Ramos (cell line): ENCODE data around the gene MKS1.

ENCODE experiments used
- in situ Hi-C: fragments of 300-500 bp; cut with MboI; formaldehyde crosslinking; loops from one replicate; pipeline ENCODE4 v1.14.3; 2022; ENCODE audit warnings: low sequenced_read_pairs; ENCODE audit not compliant: unreplicated experiment

MKS1 gene

DNA sequence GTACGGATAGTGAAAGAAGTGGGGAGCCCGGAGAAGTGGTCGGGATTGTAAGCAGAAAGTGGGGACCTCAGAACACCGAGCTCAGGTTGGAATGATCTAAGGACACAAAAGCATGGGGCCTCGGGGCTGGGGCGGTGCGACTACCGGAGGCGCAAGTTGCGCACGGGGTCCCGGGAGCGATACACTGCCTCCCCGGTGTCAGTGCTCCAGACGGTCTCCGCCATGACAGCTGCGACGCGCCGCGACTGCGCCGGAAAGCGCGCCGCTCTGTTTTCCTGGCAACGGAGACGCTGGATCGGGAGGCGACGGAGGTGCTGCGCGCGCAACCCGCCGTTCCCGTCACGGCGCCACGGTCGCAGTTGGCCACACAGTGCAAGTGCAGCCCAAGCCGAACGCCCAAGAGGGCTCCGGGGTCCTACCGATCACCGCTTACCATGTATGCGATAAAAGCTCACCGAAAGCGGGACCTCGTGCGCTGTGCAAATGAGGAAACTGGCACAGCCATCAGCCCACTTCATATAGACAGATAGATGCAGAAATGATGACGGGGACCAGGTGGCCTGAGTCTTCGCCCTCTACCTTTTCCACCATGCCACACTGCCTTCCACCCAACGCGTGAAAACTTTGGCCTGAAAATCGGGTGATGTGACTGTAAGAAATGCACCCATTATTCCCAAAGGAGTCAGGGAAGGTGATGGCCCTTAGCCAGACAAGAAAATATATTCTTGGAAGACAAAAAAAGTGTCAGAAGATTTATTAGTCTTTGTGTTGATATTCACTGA lies at the start of gene MKS1:
Gene MKS1 (minus strand): TSS at position 249 of the 782 bp plus-strand sequence. CDS start 25 bp downstream, at position 224.
- in situ Hi-C loops = no loop called here

DNA sequence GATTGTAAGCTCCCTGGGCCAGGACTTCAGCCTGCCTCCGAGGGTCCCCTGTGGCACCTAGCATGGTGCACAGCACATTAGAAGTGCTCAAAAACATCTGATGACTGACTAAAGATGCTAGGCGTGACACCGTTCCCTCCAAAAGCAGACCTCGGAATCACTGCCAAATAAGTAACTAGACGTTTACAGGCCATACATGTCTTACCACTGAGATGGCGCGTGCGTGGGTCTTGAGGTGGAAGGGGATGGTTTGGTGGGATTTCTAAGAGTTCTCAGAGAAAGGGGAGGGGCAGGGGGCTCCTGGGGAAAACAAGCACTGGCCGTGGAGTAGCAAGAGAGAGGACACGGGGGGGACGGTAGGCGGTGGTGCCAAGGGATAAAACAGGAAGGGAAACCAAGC lies 49.3 kb upstream of the MKS1 start:
- in situ Hi-C loops = no loop called here

DNA sequence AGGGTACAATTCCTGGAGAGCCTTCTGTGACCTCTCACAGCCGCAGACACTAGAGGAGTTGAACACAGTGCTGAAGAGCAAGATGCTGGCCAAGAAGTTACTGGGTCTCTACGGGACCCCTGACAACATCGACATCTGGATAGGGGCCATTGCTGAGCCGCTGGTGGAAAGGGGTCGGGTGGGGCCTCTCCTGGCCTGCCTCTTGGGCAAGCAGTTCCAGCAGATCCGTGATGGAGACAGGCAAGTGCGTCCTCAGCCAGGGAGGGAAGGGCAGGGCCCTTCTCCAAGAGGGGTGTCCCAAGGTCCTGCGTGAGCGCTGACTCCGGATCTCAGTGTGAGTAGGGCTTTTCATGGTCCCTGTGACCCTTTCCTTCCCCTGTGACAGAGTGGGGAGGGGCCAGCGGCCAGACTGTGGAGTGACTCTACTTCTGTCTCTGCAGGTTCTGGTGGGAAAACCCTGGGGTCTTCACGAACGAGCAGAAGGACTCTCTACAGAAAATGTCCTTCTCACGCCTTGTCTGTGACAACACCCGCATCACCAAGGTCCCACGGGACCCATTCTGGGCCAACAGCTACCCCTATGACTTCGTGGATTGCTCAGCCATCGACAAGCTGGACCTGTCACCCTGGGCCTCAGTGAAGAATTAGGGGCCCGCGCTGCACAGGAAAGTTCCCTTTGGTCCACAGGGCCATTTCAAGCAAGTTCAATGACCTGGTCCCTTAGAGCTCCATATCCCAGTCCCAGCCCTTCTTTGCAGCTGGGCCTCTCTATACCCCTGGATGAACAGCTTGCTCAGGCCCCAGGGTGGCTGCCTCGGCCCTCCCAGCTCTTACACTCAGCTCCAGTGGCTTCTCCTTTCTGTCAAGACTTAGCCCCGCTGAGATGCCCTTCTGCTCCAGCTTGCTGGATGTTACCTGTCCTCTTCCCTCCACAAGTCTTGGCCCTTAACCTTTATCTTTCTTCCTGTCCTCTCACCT lies 48.6 kb upstream of the MKS1 start:
- in situ Hi-C loops = no loop called here

DNA sequence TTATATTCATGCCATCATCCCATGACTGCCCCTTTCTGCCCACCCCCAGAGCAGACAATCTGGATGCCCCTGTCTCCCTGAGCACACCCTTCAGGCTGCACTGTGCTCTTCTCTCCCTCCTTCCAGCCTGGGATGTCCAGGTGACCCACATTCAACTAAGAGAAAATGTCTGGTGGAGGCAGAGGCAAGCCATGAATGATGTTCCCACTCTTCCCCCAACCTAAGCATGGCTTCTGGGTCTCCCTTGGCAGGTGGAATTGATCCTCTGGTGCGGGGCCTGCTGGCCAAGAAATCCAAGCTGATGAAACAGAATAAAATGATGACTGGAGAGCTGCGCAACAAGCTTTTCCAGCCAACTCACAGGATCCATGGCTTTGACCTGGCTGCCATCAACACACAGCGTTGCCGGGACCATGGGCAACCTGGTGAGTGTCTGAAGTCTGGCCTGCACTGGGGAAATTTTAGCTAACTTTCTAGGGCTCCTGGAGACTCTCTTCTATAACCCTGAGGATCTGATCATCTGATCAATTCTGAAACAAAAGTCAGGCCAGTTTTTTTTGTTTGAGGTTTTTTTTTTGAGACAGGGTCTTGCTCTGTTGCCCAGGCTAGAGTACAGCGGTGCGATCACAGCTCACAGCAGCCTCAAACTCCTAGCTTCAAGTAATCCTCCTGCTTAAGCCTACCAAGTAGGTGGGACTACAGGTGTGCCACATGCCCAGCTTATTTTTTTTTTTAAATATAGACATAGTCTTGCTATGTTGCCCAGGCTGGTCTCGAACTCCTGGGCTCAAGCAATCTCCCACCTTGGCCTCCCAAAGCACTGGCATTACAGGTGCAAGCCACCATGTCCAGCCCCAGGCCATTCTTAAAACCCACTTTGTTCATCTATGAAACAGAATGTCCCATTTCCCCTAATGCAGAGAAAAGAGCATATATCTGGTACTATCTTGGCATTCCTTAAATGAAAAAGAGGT lies 47.1 kb upstream of the MKS1 start:
- in situ Hi-C loops = no loop called here

DNA sequence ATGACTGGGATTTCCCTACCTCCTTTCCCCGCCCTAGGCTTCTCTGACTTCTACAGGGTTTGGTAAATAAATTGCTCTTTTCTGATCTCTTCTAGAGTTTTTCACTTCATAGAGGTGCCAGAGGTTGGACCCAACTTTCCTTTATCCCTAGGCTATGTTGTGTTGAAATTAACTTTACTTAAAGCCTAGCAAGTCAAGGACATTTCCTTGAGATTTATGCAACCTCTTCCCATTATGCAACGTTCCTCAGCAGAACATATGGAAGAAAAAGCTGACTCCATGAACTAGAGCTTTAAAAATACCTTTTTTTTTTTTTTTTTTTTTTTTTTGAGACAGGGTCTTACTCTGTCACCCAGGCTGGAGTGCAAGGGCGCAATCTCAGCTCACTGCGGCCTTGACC lies 46.2 kb upstream of the MKS1 start:
- in situ Hi-C loops = no loop called here

DNA sequence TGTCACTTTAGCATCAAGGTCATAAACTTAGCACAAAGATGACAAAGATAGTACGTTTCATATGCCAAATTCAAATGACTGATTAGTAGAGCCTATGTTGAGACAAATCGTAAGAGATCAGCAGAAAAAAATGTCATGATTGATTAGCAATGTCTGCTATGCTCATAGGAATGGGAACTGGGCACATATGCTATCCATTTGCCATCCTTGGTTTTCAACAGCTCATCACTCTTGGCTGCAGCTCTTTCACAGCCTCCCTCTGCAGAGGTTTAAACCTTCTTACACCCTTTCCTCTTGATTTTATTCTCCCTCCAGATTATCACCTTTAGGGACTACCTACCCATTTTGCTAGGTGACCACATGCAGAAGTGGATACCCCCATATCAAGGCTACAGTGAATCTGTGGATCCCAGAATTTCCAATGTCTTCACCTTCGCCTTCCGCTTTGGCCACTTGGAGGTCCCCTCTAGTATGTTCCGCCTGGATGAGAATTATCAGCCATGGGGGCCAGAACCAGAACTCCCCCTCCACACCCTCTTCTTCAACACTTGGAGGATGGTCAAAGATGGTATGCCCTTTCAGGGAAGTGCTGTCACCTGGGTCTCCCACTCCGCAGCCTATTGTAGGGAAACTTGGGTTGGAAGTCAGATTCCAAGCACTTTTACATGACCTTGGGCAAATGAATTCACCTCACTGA lies 45.5 kb upstream of the MKS1 start:
- in situ Hi-C loops = no loop called here

DNA sequence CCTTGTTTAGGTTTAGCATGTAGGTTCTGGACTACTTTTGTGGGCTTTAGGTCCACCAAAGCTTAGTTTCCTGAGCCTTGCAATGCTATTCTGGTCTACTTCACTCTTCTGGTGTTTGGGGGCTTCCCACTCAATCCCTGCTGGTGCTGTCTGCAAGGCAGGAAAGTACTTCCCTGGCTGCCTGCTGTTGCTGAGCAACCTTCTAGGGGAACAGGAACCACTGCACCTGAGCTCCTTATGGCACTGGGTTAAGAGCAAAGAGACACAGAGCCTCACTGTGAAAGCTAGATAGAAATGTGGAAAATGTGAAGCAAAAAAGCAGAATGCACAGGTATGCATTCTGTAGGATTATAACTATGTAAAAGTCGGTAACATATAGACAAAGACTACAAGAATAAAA lies 44.7 kb upstream of the MKS1 start:
- in situ Hi-C loops = no loop called here

DNA sequence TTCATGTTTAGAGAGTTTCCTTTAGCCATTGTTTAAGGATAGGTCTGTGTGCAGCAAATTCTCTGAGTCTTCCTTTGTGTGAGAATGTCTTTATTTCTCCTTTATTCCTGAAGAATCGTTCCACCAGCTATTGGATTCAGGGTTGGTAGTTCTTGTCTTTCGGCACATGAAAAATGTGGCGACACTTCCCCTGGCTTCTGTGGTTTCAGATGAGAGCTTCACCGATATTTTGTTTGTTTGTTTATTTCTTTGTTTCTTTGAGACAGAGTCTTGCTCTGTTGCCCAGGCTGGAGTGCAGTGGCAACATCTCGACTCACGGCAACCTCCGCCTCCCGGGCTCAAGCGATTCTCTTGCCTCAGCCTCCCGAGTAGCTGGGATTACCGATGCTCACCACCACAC lies 43.1 kb upstream of the MKS1 start:
- in situ Hi-C loops = no loop called here

DNA sequence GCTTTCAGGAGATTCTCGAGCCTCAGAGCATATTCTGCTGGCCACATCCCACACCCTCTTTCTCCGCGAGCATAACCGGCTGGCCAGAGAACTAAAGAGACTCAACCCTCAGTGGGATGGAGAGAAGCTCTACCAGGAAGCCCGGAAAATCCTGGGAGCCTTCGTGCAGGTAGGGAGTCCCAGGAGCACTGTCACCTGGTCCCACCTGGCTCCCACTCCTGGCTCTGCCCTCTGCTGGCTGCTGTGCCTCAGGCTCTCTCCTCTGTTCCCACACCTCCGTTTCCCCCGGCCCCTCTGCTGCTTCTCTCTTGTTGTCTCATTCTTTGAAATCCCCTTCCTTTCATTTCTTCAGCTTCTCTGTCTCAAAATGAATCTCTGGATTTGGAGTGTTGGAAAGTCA lies 35.7 kb upstream of the MKS1 start:
- in situ Hi-C loops = no loop called here

DNA sequence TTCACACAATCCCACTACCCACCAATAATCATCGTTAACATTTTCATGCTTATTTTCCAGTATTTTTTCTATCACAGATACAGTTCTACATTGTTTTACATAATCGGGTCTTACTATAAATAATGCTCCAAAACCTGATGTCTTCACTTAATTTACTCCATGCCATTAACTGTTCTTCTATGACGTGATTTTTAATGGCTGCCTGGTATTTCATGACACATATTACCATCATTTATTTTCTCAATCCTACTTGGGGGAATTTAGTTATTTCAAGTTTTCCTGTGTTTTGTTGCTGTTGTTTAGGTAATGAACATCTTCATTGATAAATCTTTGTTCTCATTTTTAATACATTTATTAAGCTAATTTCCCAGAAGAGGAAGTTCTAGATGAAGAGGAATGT lies 34.0 kb upstream of the MKS1 start:
- in situ Hi-C loops = no loop called here

DNA sequence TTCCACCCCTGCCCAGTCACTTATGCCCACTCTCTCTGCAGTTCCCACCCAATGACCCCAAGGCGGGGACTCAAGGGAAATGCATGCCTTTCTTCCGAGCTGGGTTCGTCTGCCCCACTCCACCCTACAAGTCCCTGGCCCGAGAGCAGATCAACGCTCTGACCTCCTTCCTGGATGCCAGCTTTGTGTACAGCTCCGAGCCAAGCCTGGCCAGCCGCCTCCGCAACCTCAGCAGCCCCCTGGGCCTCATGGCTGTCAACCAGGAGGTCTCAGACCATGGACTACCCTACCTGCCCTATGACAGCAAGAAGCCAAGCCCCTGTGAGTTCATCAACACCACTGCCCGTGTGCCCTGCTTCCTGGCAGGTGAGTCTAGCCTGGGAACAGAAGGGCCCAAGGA lies 33.1 kb upstream of the MKS1 start:
- in situ Hi-C loops = no loop called here

DNA sequence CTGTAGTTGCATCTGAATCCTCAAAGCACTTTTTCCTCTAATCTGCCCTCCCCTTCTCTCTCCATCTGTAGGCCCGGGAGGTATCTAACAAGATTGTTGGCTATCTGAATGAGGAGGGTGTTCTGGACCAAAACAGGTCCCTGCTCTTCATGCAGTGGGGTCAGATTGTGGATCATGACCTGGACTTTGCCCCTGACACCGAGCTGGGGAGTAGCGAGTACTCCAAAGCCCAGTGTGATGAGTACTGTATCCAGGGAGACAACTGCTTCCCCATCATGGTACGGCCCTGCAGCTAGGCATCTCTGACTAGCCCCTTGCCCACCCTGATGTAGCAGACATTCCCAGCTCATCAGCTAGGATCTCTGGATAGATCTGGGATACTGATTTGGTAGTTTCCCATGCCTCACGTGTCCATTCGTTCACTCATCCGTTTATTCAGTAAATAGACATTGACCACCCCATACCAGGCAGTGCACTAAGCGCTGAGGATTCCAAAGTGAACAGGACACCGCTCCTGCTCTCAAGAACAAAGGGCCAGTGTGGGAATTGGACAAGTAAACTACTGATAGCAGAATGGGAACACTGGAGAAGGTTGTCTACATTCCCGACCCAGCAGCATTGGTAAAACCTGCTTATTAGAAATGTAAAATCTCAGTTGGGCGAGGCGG lies 31.4 kb upstream of the MKS1 start:
- in situ Hi-C loops = no loop called here

DNA sequence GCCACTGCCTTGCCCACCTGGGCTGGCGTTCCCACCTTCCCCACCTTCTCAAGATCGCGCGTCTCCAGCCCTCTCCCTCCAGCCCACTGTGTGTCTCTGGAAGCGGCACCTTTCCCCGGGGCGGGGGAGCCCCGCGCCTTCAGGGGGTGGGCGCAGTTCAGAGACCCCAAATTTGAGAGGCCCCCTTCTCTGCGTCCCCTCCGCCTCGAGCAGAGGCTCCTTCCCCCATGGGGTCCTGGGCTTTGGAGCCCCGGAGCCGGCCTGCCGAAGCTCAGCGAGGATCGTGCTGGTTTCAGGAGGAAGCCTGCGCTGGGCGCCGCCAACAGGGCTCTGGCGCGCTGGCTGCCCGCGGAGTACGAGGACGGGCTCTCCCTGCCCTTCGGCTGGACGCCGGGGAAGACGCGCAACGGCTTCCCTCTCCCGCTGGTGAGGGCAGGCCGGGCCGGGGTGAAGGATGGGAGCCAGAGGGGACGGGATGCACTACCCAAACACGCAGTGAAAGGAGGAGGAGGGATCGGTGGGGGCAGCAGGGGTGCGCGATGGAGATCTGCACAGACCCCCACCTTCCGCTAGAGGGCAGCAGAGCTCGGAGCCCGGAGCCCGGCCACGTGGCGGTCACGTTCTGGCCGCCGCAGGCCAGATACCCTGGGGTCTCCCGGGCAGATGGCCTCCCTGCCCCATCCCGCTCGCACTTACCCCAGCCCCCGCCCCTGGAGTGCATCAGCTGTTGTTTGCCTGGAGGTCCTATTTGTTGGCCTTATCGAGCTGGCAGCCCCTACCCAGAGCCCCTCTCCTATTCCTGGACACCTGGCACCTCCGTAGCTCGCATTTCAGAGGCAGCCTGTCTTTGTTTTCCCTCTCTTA lies 30.4 kb upstream of the MKS1 start:
- in situ Hi-C loops = no loop called here

DNA sequence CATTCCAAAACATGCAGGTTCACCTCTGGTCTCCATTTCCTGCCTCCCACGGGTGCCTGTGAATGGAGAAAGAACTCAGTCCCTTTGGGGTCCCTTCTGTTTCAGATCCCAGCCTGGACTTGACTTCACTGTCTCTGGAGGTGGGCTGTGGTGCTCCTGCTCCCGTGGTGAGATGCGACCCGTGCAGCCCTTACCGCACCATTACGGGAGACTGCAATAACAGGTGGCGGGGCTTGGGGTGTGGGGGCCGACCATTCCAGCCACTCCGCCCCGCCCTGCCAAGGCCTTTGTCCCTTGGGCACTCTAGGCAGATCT lies 29.9 kb upstream of the MKS1 start:
- in situ Hi-C loops = no loop called here

DNA sequence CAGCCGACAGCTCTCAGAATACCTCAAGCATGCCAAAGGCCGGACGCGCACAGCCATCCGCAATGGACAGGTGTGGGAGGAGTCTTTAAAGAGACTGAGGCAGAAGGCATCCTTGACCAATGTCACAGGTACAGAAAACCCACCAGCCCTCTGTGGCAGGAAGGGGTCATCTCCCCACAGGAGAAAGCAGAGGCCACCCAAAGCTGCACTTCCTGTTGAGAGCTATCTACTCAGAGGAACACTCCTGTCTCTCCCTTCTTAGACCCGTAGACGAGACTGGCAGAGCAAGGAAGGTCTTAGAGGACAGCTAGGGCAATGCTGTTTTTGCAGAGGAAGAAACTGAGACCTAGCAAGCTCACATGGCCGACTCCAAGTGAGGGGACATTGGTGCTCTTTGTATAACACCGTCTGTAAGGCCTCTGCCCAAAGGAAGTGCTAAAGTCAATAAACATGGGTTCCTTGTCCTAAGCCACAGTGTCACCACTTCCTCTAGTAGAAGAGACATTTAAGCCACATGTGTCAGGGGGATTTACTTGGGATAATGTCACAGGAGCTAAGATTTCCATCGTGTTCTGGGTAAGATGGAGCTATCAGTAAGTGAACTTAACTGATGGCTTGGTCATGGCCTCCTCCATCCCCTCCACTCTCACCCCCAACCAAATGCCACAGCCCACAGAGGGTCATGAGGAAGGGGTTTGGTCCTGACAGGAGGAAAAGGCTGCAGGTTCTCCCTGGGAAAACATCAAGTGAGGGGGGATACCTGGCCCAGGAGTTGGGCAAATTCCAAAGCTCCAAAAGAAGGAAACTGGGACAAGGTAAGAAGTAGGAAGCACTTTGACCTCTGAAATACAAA lies 28.7 kb upstream of the MKS1 start:
- in situ Hi-C loops = no loop called here

DNA sequence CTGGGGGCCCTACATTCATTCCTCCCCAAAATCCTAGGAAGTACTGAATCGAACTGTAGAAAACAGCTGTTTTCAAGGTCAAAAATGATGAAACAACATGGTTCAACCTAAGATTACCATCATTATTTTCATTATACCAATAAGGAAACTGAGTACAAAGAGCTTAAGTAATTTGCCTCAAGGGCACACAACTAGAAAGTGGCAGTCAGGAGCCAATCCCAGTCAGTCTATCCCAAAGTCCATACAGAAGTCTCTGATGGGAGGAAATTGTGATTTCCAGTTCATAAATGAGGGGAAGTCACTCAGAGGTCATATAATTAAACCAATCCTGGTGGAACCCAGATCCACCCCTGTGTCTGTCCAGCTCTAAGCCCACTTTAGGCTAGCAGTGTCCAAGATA lies 27.7 kb upstream of the MKS1 start:
- in situ Hi-C loops = no loop called here

DNA sequence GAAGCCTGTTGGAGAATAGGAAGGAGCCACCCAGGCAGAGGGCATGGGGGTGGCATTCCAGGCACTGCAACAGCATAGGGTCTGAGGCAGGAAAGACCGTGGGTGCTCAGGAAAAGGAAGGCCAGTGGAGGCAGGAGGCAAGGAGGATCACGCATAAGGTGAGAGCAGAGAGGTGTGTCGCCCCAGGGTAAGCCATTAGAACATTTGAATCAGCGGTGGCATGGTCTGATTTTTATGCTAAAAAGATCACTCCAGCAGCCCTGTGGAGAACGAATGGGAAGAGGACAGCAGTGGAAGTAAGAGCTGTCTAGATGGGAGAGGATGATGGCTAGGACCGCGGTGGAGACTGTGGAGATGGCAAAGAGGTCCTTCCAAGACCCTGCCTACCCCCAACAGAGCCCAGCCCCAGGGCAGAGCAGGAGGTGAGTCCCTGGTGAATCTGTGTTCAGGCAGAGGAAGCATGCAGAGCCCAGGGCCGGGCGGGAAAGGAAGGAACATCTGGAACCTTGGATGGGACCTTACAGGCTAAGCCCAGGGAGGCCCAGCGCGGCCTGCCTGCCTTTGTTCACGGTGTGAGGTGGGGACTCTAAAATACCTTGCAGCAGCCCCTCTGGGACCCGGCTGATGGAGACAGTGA lies 27.2 kb upstream of the MKS1 start:
- in situ Hi-C loops = no loop called here
